ENCODE data around the gene ELK3.

ELK3 gene

DNA sequence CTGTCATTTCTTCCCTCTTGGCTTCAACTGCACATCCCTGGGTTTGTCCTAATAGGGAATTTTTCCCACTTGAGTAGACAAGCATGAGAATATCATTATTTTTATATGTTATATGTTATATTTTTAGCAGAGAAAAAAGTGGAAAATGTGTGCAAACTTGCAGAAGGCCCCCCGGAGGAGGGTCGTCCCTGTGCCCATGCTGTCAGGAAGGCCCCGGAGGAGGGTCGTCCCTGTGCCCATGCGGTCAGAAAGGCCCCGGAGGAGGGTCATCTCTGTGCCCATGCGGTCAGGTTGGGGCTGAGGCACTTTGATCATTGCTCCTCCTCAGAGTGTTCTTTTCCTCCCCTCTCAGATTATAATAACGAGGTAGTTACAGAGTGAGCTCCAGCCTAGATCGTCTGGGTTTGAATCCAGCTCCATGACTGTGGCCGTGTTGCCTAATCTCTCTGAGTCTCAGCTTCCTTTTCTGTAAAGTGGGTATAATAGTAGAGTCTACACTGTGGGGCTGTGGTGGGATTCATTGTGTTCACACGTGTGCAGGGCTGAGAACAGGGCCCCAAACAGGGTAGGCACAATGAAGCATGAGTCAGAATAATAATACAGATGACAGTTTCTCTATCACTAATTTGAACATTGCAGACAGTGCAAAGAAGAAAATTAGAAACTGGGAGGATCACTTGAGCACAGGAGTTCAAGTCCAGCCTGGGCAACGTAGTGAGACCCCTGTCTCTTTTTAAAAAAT lies 33.4 kb downstream of the ELK3 start:
- FAIRE-seq (no peak), DNase-seq (ENCODE audit: insufficient read length) (no peak)
- no peak for TF ChIP-seq POLR2A (IDR thresholded peaks at IDR 0.05; ENCODE audit: low read depth, low read length)
- TF ChIP-seq TAF1 (IDR thresholded peaks at IDR 0.05; ENCODE audit: borderline replicate concordance, low read depth, low read length), result no peak
- no peak for TF ChIP-seq POLR2AphosphoS5 (IDR thresholded peaks at IDR 0.05; ENCODE audit: low read depth, low read length)

DNA sequence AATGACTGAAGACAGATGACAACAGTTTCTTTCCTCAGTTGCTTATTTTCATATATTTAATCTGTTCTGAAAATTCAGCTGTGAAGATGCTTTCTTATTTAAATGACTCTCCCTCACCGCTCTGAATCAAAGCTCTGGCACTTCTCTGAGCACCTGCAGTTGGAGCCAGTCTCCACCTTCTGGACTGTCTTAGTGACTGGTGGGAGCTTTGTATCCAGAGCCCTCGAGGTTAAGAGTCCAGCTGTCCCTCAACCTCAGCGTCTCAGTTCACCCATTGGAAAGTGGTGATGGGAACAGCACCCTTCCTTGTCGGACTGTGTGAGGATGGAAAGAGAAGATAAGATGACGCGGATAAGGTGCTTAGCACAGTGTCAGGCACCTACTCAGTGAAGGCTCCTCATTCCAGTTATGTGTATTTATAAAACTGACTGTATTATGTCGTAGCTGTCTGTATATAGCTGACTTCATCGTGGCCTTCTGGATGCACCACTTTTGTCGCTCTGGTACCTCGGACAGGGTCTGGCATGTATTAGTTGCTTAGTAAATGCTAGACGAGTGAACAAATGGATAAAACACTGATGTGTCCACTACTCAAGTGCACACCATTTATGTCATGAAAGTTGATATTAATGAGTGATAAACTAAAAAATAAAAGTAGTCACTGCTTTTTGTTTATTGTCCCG lies 34.5 kb downstream of the ELK3 start:
- FAIRE-seq (no peak), DNase-seq (ENCODE audit: insufficient read length) (no peak)
- TF ChIP-seq TAF1 (IDR thresholded peaks at IDR 0.05; ENCODE audit: borderline replicate concordance, low read depth, low read length) (no peak), POLR2AphosphoS5 (IDR thresholded peaks at IDR 0.05; ENCODE audit: low read depth, low read length) (no peak), POLR2A (IDR thresholded peaks at IDR 0.05; ENCODE audit: low read depth, low read length) (no peak)

DNA sequence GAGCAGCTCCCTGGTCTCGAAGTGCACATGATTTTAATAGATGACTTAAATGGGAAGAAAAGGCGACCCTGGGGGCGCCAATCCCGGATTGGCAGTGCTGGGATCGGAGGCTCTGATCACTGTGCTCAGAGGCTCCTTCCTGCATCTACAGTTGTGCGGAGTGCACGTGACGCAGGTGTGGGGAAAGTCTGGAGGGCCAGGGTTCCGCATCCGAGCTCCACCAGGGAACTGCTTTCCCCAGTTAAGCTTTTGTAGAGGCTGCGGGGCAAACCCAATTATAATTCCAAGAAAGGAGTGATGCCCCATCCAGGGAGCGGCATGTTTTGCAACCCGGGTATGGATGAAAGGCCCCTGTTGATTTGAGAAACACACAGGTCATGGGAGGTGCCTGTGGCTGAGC lies 36.5 kb downstream of the ELK3 start:
- TF ChIP-seq POLR2A (IDR thresholded peaks at IDR 0.05; ENCODE audit: low read depth, low read length), result no peak
- FAIRE-seq (no peak), DNase-seq (ENCODE audit: insufficient read length) (no peak)

DNA sequence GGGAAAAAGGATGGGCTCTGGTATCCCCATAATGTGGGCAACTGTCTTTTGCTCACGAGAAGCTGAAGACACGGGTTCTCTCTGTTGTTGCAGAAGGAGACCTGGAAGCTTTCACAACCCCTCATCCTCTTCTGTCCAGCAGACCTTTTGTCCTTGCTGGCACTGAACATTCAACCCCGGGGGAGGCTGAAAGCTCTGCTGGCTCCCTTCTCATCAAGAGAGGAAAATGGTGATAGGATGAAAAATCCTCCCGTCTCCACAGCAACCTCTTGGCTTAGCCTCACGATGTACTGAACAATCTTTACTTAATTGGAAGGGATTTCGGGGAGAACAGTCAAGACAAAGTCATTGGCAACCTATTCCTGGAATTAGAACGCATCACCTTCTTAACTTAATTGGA lies 39.0 kb downstream of the ELK3 start:
- FAIRE-seq, result no peak
- no peak for DNase-seq (ENCODE audit: insufficient read length)
- TF ChIP-seq POLR2A (IDR thresholded peaks at IDR 0.05; ENCODE audit: low read depth, low read length) (no peak), POLR2AphosphoS5 (IDR thresholded peaks at IDR 0.05; ENCODE audit: low read depth, low read length) (no peak), TAF1 (IDR thresholded peaks at IDR 0.05; ENCODE audit: borderline replicate concordance, low read depth, low read length) (no peak)

DNA sequence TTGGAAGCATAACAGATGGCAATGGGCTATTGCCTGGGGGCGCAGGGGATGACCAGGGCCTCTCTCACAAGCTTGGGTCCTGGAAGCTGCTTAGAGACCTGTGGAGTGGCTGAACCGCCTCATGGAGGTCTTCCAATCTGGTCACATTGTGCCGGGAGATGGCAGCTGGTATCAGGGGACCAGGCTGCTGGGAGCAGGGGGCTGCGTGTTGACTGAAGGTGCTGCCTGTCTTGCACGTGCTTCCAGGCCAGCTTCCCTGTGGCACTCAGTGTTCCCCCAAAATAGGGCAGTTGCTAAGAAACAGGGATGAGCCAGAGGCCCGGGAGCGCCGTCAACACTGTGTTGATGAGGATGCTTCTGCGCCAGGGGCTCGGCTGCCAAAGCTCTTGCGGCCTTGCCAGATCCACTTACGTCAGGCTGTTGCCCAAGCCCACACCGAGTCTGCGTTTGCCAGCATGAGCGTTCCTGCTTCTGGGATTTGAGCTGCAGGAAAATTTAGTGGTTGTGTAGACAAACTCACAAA lies 39.8 kb downstream of the ELK3 start:
- DNase-seq (ENCODE audit: insufficient read length) (no peak), FAIRE-seq (no peak)
- TF ChIP-seq TAF1 (IDR thresholded peaks at IDR 0.05; ENCODE audit: borderline replicate concordance, low read depth, low read length) (no peak), POLR2A (IDR thresholded peaks at IDR 0.05; ENCODE audit: low read depth, low read length) (no peak), POLR2AphosphoS5 (IDR thresholded peaks at IDR 0.05; ENCODE audit: low read depth, low read length) (no peak)

DNA sequence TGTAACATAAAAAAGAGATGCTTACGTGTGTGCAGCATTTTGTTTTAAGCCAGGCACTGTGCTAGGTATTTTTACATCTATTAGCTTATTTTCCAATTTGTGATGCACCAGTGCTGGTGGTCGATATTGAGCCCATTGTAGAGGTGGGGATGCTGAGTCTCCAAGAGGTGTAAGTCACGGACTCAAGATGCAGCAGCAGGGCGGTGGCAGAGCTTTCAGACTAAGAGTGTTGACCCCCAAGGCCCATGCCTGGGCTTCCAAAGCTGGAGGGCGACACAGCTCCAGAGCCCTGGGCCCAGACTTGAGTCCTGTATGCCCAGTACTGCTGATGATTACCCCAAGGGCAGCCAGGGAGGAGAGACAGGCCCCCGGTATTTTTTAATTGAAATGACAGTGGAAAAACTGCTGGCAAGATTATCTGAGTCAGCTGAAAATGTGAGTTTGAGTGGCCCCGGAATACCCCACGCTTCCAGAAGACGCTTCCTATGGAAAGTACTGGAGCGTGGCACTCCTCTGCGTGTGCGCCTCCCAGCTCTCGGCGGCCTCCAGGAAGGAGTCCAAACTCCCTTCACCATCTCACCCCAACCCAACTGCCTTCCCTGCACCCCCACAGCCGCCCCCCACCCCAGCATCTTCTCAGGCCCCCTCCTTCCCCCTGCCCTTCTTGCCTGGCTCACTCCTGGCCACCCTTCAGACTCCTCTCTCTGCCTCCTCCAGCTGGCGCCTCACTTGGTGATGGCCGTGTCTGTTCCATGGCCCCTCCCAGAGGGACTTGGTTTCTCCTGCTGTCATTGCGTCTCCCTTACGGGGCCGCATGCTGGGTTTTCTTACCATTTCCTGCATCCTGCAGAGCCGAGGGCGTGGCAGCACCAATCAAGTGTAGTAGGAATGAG lies 40.7 kb downstream of the ELK3 start:
- TF ChIP-seq TAF1 (IDR thresholded peaks at IDR 0.05; ENCODE audit: borderline replicate concordance, low read depth, low read length) (no peak), POLR2AphosphoS5 (IDR thresholded peaks at IDR 0.05; ENCODE audit: low read depth, low read length) (no peak), POLR2A (IDR thresholded peaks at IDR 0.05; ENCODE audit: low read depth, low read length) (no peak)
- DNase-seq (ENCODE audit: insufficient read length), result no peak
- FAIRE-seq, result no peak

DNA sequence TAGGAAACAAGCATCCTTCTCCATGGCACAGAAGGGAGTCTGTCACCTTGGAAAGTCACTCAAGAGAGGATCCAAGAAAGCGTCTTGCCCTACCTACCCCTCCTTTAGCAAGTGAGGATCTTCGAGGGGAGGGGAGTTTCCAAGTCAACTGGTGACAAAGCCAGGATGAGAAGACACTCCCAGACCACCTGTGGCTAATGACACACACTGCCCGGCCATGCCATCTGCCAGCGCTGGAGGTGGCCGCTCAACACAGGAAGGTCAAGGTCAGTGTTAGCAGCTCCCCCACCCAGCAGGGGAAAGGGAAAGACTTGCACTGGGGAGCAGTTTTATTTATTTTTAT lies 41.3 kb downstream of the ELK3 start:
- no peak for DNase-seq (ENCODE audit: insufficient read length)
- no peak for FAIRE-seq
- TF ChIP-seq TAF1 (IDR thresholded peaks at IDR 0.05; ENCODE audit: borderline replicate concordance, low read depth, low read length) (no peak), POLR2A (IDR thresholded peaks at IDR 0.05; ENCODE audit: low read depth, low read length) (no peak), POLR2AphosphoS5 (IDR thresholded peaks at IDR 0.05; ENCODE audit: low read depth, low read length) (no peak)

DNA sequence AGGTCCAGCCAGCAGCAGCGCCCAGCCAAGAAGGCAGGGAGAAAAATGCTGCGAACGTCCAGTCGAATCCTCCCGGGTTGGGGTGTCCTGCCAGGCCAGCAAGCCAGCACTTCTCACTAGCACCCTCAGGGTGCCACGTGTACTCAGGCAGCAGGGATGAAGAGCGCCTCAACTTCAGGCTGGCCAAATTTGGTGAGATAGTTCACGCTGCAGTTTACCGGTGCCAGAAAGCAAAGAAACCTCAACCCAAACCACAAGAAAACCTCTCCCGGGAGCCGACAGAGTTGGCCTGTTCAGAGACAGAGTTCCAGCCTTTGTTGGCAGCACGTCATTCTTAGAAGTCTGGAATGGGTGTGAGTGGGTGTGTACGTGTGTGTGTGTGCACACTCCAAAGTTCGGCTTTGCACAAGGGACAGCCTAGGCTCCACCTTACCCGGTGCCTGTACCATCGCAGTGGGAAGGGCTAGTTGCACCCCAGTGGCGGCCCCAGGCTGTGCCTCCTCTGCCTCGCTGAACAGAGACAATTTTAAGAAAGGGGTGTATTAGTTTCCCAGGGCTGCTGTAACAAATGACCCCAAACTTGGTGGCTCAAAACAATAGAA lies 42.1 kb downstream of the ELK3 start:
- DNase-seq (ENCODE audit: insufficient read length), result no peak
- TF ChIP-seq POLR2A (IDR thresholded peaks at IDR 0.05; ENCODE audit: low read depth, low read length) (no peak), POLR2AphosphoS5 (IDR thresholded peaks at IDR 0.05; ENCODE audit: low read depth, low read length) (no peak), TAF1 (IDR thresholded peaks at IDR 0.05; ENCODE audit: borderline replicate concordance, low read depth, low read length) (no peak)
- FAIRE-seq, result no peak

DNA sequence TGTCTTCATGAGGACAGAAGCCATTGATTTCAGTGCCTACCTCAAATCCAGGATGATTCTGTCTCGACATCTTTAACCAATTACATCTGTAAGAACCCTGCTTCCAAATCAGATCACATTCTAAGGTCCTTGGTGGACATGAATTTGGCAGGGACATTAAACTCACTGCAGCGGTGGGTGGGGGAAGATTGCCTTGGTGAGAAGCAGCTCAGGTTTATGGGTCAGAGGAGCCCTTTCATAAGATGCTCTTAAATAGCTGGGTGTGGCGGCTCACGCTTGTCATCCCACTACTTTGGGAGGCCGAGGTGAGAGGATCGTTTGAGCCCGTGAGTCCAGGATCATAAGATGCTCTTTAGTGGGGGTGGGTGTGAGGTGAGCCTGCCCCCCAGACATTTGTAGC lies 42.9 kb downstream of the ELK3 start:
- TF ChIP-seq POLR2A (IDR thresholded peaks at IDR 0.05; ENCODE audit: low read depth, low read length) (no peak), TAF1 (IDR thresholded peaks at IDR 0.05; ENCODE audit: borderline replicate concordance, low read depth, low read length) (no peak), POLR2AphosphoS5 (IDR thresholded peaks at IDR 0.05; ENCODE audit: low read depth, low read length) (no peak)
- FAIRE-seq (no peak), DNase-seq (ENCODE audit: insufficient read length) (no peak)

DNA sequence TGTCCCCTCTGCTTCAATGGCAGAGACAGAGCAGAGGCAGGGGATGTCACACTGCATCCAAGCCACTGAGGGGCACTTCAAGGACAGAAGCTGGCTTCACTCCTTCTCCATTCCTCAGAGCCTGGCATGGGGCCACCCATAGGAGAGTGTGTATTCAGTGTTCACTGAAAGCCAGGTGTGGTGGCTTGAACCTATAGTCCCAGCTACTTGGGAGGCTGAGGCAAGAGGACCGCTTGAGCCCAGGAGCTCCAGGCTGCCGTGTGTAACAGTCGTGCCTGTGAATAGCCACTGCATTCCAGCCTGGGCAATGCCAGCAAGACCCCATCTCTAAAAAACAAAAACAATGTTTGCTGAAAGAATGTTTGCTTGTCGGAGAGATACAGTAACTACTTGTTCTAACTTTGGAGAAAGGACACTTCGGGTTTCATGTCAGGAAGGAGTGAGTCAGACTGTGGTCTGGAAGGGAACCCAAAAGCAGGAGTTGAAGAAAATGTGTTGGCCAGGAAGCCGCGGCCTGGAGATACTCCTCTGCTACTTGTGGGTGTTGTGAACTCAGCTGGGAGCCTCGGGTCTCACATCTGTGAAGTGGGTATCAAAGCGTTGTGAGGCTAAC lies 43.4 kb downstream of the ELK3 start:
- FAIRE-seq (no peak), DNase-seq (ENCODE audit: insufficient read length) (no peak)
- TF ChIP-seq POLR2A (IDR thresholded peaks at IDR 0.05; ENCODE audit: low read depth, low read length) (no peak), TAF1 (IDR thresholded peaks at IDR 0.05; ENCODE audit: borderline replicate concordance, low read depth, low read length) (no peak), POLR2AphosphoS5 (IDR thresholded peaks at IDR 0.05; ENCODE audit: low read depth, low read length) (no peak)
